ENCODE data around the gene KIF18A. TPM values are rescaled to one million over a fixed set of nuclear protein-coding genes. Genes with fewer than 3 reads are reported as not detected.

The KIF18A gene
- total RNA-seq, 2 experiments from 2014 or later: 22.3 to 23.2 TPM

DNA sequence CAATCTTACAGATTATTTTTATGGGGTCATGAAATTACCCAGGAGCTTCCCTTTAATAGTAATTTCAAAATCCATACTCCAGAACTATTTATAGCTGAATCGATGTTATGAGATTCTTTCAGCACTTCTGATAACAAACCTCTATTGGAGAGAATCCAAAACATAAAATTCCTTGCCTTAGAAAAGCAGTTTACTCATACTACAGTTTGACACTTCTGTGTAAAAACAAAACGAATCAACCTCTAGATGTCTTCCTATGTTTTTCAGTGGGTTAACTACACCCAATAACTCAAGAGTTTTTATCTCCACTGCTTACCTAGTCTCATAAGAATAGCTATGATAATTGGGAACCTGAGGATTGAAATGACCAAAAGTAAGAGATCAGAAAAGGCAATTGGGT is 35.6 kb downstream of the KIF18A start:
- no peak for TF ChIP-seq CTCF (IDR thresholded peaks at IDR 0.05)
- CTCF ChIA-PET: interaction anchor here (1.3 kb wide), 1 partner anchor 11 kb away, joined by 3 read pairs; no protein-coding TSS in a partner anchor
- Mint-ChIP-seq H3K9me3 (no peaks in the 10 kb centered on the region), H3K4me3 (no peak overlapping the region), H3K4me1 (ENCODE audit: low read depth) (no peaks in the 10 kb centered on the region), H3K36me3 (ENCODE audit: low read depth) (peaks cover 13% of the 10 kb centered on the region), H3K27me3 (no peaks in the 10 kb centered on the region), H3K27ac (no peak overlapping the region)
- DNase-seq (no peak), ATAC-seq (no peak)
- POLR2A ChIA-PET: no interaction called here
- intact Hi-C loops (cut with micrococcal nuclease): no loop called here

DNA sequence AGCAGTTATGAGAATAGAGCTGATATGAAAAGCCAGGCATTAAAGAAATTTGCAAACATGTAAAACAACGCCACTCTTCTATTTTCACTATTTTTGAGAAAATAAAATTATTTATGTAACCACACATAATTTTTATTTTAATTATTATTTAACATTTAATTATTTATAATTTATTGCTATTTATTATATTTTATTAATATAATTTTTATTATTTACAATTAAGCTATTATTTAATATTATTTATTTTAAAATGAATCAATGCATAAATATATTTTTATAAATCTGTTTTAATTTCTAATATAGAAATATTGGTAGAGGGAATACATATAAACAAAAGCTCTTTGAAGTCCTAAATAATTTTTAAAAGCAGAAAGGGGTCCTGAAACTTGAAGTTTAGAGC is 36.7 kb downstream of the KIF18A start:
- no peak for DNase-seq
- Mint-ChIP-seq H3K27me3 (no peaks in the 10 kb centered on the region), H3K4me1 (ENCODE audit: low read depth) (no peaks in the 10 kb centered on the region), H3K4me3 (no peak overlapping the region), H3K9me3 (no peaks in the 10 kb centered on the region), H3K27ac (no peak overlapping the region), H3K36me3 (ENCODE audit: low read depth) (peaks cover 13% of the 10 kb centered on the region)
- CTCF ChIA-PET: interaction anchor here (1.3 kb wide), 1 partner anchor 10 kb away, joined by 3 read pairs; no protein-coding TSS in a partner anchor
- POLR2A ChIA-PET: no interaction called here
- intact Hi-C loops (cut with micrococcal nuclease): no loop called here
- ATAC-seq: no peak
- no peak for TF ChIP-seq CTCF (IDR thresholded peaks at IDR 0.05)

GRCh38 chr11:28058333-28058732 is 49.6 kb downstream of the KIF18A start:
- Mint-ChIP-seq H3K4me3 (no peak overlapping the region), H3K27me3 (no peaks in the 10 kb centered on the region), H3K4me1 (ENCODE audit: low read depth) (no peaks in the 10 kb centered on the region), H3K36me3 (ENCODE audit: low read depth) (peaks cover 12% of the 10 kb centered on the region), H3K27ac (no peak overlapping the region), H3K9me3 (no peaks in the 10 kb centered on the region)
- ATAC-seq (no peak), DNase-seq (no peak)
- ChIA-PET CTCF (no interaction called here), POLR2A (no interaction called here)
- TF ChIP-seq CTCF (IDR thresholded peaks at IDR 0.05): no peak
- intact Hi-C loops (cut with micrococcal nuclease): no loop called here

GRCh38 chr11:28054821-28055220 is 53.1 kb downstream of the KIF18A start:
- CTCF ChIA-PET: no interaction called here

More at GRCh38 chr11:28054821-28055220, 53.1 kb downstream of the KIF18A start:
- no peaks in the 10 kb centered on the region for H3K9me3 Mint-ChIP-seq
- peaks cover 8% of the 10 kb centered on the region for H3K36me3 Mint-ChIP-seq (ENCODE audit: low read depth)
- intact Hi-C loops (cut with micrococcal nuclease): no loop called here
- H3K4me1 Mint-ChIP-seq (ENCODE audit: low read depth): no peaks in the 10 kb centered on the region
- no peak for TF ChIP-seq CTCF (IDR thresholded peaks at IDR 0.05)
- H3K27ac Mint-ChIP-seq: no peak overlapping the region
- no peak for ATAC-seq
- no peaks in the 10 kb centered on the region for H3K27me3 Mint-ChIP-seq
- DNase-seq: no peak
- no peak overlapping the region for H3K4me3 Mint-ChIP-seq
- POLR2A ChIA-PET: no interaction called here

All from activated CD8-positive, alpha-beta T cell treated with anti-CD3 and anti-CD28 coated beads for 36 hours (primary cell).